Brain microvascular endothelial cell (primary cell): ENCODE results near the gene ADAD1.
A peak's percentile ranks its signal among the peaks of the same experiment; 100 is the strongest.

Experiments
- DNase-seq: peaks from one replicate; pipeline ENCODE4 v3.0.0-alpha.2; 2020
- H3K27ac ChIP-seq: fragments of 250-450 bp; sonication (Bioruptor Pico); 2 replicates; pipeline ENCODE4 v1.5.1; 2020; ENCODE audit warnings: mild to moderate bottlenecking, moderate library complexity
- H3K27me3 ChIP-seq: fragments of 250-450 bp; sonication (Bioruptor Pico); replicated peaks from 2 replicates; pipeline ENCODE4 v1.5.1; 2020; ENCODE audit warnings: mild to moderate bottlenecking
- H3K36me3 ChIP-seq: fragments of 250-450 bp; sonication (Bioruptor Pico); replicated peaks from 2 replicates; pipeline ENCODE4 v1.5.1; 2020; ENCODE audit warnings: mild to moderate bottlenecking
- H3K4me3 ChIP-seq: 2 replicates; pipeline ENCODE4 v1.5.1; 2011; ENCODE audit warnings: low read depth, mild to moderate bottlenecking, control low read depth, low read length, moderate library complexity
- CTCF ChIP-seq: IDR thresholded peaks from 2 replicates; pipeline ENCODE4 v1.5.1; 2011; ENCODE audit warnings: low read depth, mild to moderate bottlenecking, moderate library complexity, low read length, control low read depth, inconsistent platforms; ENCODE audit errors: missing control alignments
- in situ Hi-C: cut with HindIII; loops from 2 replicates; pipeline ENCODE4 v1.10.0; 2017; ENCODE audit warnings: low sequenced_read_pairs, low pct_ligation_motif_present

The ADAD1 gene

GRCh38 chr4:122456231-122457116 lies 77.7 kb downstream of the ADAD1 start, which contains the start of gene IL2:
Gene IL2, minus strand, starts transcription at chr4:122456725. Its CDS starts 285 bp downstream, at chr4:122456440.
- Histone ChIP-seq H3K4me3 (no peak within 1 kb of the TSS), H3K27me3 (no peaks in the 10 kb centered on the region), H3K27ac (no peak within 1 kb of the TSS), H3K36me3 (no peaks in the 10 kb centered on the region)
- in situ Hi-C loops, result no loop called here
- no peak for DNase-seq
- TF ChIP-seq CTCF, result no peak

GRCh38 chr4:122458625-122459024 lies 79.8 kb downstream of the ADAD1 start:
- Histone ChIP-seq H3K27me3 (no peaks in the 10 kb centered on the region), H3K4me3 (peak overlapping the region; percentile 30), H3K27ac (no peak overlapping the region), H3K36me3 (no peaks in the 10 kb centered on the region)
- peak; percentile 8 for DNase-seq
- no peak for TF ChIP-seq CTCF
- in situ Hi-C loops, result no loop called here

GRCh38 chr4:122469457-122469856 lies 90.6 kb downstream of the ADAD1 start:
- H3K27me3 ChIP-seq, result no peaks in the 10 kb centered on the region
- in situ Hi-C loops, result no loop called here
- no peak overlapping the region for H3K4me3 ChIP-seq
- no peak for DNase-seq
- no peaks in the 10 kb centered on the region for H3K36me3 ChIP-seq
- no peak overlapping the region for H3K27ac ChIP-seq
- no peak for TF ChIP-seq CTCF

GRCh38 chr4:122475233-122475632 lies 96.4 kb downstream of the ADAD1 start:
- no peak for TF ChIP-seq CTCF
- no peak overlapping the region for H3K4me3 ChIP-seq
- no peak for DNase-seq
- in situ Hi-C loops, result no loop called here
- H3K27me3 ChIP-seq, result no peaks in the 10 kb centered on the region
- H3K27ac ChIP-seq, result no peak overlapping the region
- no peaks in the 10 kb centered on the region for H3K36me3 ChIP-seq

- Histone ChIP-seq H3K27me3 (no peaks in the 10 kb centered on the region), H3K36me3 (no peaks in the 10 kb centered on the region), H3K4me3 (no peak overlapping the region), H3K27ac (no peak overlapping the region)
- DNase-seq, result no peak
- TF ChIP-seq CTCF, result no peak
- in situ Hi-C loops, result no loop called here
Observed at GRCh38 chr4:122476126-122476525, 97.3 kb downstream of the ADAD1 start.
